ENCODE results near the gene CACNA2D4. TPM values are rescaled to one million over a fixed set of nuclear protein-coding genes. Genes with fewer than 3 reads are reported as not detected.

CACNA2D4 gene
- total RNA-seq, 4 donors from 2014 or later = 1.4 to 3.3 (median 3.0) TPM

GRCh38 chr12:1915082-1915968 lies 3.1 kb downstream of the CACNA2D4 start:
- H3K9me3 ChIP-seq = no peaks in the 10 kb centered on the region
- no peak overlapping the region for H3K4me3 ChIP-seq
- H3K36me3 ChIP-seq = no peaks in the 10 kb centered on the region
- no peaks in the 10 kb centered on the region for H3K27me3 ChIP-seq
- no peak for ATAC-seq
- no peak overlapping the region for H3K27ac ChIP-seq
- TF ChIP-seq CTCF (IDR thresholded peaks at IDR 0.05) (no peak), EP300 (IDR thresholded peaks at IDR 0.05) (no peak), POLR2A (IDR thresholded peaks at IDR 0.05) (no peak), POLR2AphosphoS5 (IDR thresholded peaks at IDR 0.05) (no peak)
- peaks cover 0 to 12% (median 4%) of the 10 kb centered on the region in 3 donors for H3K4me1 ChIP-seq
- 95 to 100% methylated on average over 1 to 3 of the region's 18 CpGs for WGBS, 2 donors (ENCODE audit: low coverage in 1 of 2)

- Histone ChIP-seq H3K27me3 (peaks cover 8% of the 10 kb centered on the region), H3K36me3 (no peaks in the 10 kb centered on the region), H3K9me3 (no peaks in the 10 kb centered on the region), H3K4me3 (no peak overlapping the region), H3K4me1 (peaks cover 0 to 12% (median 4%) of the 10 kb centered on the region in 3 donors), H3K27ac (no peak overlapping the region)
- TF ChIP-seq POLR2AphosphoS5 (IDR thresholded peaks at IDR 0.05) (no peak), POLR2A (IDR thresholded peaks at IDR 0.05) (no peak), CTCF (IDR thresholded peaks at IDR 0.05) (no peak), EP300 (IDR thresholded peaks at IDR 0.05) (no peak)
- ATAC-seq = no peak
- 85 to 91% methylated on average over 7 to 8 of the region's 17 CpGs for WGBS, 2 donors (ENCODE audit: low coverage in 1 of 2)
Measured at GRCh38 chr12:1914114-1914911, 4.1 kb downstream of the CACNA2D4 start.

- Histone ChIP-seq H3K27ac (no peak overlapping the region), H3K9me3 (no peaks in the 10 kb centered on the region), H3K4me3 (no peak overlapping the region), H3K4me1 (peaks cover 0 to 12% (median 4%) of the 10 kb centered on the region in 3 donors), H3K27me3 (peaks cover 14% of the 10 kb centered on the region), H3K36me3 (no peaks in the 10 kb centered on the region)
- no peak for ATAC-seq
- TF ChIP-seq POLR2AphosphoS5 (IDR thresholded peaks at IDR 0.05) (no peak), CTCF (IDR thresholded peaks at IDR 0.05) (no peak), EP300 (IDR thresholded peaks at IDR 0.05) (no peak), POLR2A (IDR thresholded peaks at IDR 0.05) (no peak)
- 80% methylated on average over 3 of the region's 12 CpGs; no CpG with 5 or more reads in 1 of the 2 donors for WGBS, 2 donors (ENCODE audit: low coverage in 1 of 2)
Measured at GRCh38 chr12:1913377-1914113, 4.9 kb downstream of the CACNA2D4 start.

GRCh38 chr12:1912580-1913376 lies 5.7 kb downstream of the CACNA2D4 start:
- Histone ChIP-seq H3K4me3 (no peak overlapping the region), H3K36me3 (no peaks in the 10 kb centered on the region), H3K9me3 (no peaks in the 10 kb centered on the region), H3K27ac (no peak overlapping the region), H3K27me3 (peaks cover 21% of the 10 kb centered on the region), H3K4me1 (peaks cover 0 to 18% (median 4%) of the 10 kb centered on the region in 3 donors)
- ATAC-seq = no peak
- 80% methylated on average over 3 of the region's 18 CpGs; no CpG with 5 or more reads in 1 of the 2 donors for WGBS, 2 donors (ENCODE audit: low coverage in 1 of 2)
- TF ChIP-seq POLR2AphosphoS5 (IDR thresholded peaks at IDR 0.05) (no peak), EP300 (IDR thresholded peaks at IDR 0.05) (no peak), POLR2A (IDR thresholded peaks at IDR 0.05) (no peak), CTCF (IDR thresholded peaks at IDR 0.05) (no peak)

Measured in gastroesophageal sphincter (tissue), 4 donors.